Dermis blood vessel endothelial cell (primary cell): ENCODE results near the gene YTHDF1. TPM values are rescaled to one million over a fixed set of nuclear protein-coding genes. Genes with fewer than 3 reads are reported as not detected.

Source experiments
- DNase-seq: peaks from one replicate; pipeline ENCODE4 v3.0.0; 2010
- total RNA-seq: library from RNA; depleted of rRNA; stranded (reverse); fragments of >200 nt; gene quantifications from 2 replicates; pipeline ENCODE4 v1.2.3, GENCODE V29; 2014

The YTHDF1 gene
- total RNA-seq, 1 donor from 2014 or later, result 18.4 TPM

- peak; percentile 64 for DNase-seq
These were observed 32.3 kb downstream of the YTHDF1 start for GRCh38 chr20:63183422-63184146.

GRCh38 chr20:63182946-63183415, 33.0 kb downstream of the YTHDF1 start:
- no peak for DNase-seq

DNA sequence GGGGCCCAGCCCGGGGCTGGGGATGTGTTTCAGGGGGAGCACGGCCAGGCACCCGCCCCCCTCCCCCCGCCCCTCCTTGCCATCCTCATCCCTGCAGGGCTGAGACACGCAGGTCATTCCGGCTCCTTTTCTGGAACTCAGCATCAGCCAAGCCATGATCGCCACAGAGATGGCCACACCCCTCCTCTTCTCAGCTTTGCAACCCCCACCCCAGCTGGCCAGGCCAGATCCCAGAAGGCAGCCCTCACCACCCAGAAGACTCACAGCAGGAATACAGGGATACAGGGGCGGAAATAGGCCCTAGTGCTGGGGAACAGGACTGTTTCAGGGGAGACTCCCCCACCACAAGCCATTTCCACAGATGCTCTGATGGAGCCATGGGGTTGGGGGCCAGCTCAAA, 33.5 kb downstream of the YTHDF1 start:
- no peak for DNase-seq

DNA sequence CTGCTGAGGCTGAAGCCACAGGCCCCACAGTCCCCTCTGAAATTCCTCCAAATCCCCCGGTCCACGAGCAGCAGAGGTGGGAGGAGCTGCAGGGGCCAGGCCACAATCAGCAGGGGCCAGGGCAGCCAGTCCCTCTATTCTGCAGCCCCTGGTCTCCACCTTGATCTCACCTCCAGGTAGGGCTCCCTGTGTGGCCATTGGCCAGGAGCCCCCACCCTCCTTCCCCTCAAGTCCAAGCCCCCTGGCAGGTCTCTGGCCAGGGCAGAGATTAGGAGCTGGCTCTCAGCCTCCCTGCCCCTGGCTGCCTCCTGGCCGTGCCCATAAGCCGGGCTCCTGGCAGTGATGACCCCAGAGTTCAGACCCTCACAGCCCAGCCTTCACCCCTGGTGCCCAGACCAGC, 34.7 kb downstream of the YTHDF1 start:
- DNase-seq, result no peak

DNA sequence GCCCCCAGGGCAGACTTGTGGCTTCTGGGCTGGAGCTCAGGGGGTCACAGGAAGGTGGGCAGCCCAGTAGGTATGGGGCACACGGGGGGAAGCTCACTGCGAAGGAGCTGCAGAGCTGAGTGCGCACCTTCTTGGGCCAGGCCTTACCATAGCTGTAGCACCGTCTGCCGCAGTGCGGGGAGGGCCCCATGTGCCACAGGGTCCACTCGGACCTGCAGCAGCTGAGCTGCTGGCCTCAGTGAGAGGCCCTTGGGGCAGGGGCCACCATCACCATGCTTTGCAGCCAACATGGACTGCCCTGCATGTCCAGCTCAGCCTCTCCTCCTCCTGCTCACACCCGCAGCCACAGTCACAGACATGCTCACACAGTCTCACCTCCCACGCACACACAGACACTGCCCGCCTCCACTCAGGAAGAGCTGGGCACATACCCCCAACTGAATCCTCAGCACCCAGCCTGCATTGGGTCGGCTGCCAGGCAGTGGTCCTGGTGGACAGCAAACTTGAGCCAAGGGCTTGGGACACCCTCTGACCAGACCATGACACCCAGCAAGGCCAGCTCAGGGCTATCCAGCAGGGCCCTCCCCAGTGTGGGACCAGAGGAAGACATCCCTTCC, 35.3 kb downstream of the YTHDF1 start:
- no peak for DNase-seq

- DNase-seq, result no peak
These were observed 36.0 kb downstream of the YTHDF1 start for GRCh38 chr20:63179687-63180568.

GRCh38 chr20:63178889-63179686, 36.8 kb downstream of the YTHDF1 start:
- DNase-seq, result no peak

GRCh38 chr20:63178446-63178820, 37.5 kb downstream of the YTHDF1 start:
- no peak for DNase-seq

DNA sequence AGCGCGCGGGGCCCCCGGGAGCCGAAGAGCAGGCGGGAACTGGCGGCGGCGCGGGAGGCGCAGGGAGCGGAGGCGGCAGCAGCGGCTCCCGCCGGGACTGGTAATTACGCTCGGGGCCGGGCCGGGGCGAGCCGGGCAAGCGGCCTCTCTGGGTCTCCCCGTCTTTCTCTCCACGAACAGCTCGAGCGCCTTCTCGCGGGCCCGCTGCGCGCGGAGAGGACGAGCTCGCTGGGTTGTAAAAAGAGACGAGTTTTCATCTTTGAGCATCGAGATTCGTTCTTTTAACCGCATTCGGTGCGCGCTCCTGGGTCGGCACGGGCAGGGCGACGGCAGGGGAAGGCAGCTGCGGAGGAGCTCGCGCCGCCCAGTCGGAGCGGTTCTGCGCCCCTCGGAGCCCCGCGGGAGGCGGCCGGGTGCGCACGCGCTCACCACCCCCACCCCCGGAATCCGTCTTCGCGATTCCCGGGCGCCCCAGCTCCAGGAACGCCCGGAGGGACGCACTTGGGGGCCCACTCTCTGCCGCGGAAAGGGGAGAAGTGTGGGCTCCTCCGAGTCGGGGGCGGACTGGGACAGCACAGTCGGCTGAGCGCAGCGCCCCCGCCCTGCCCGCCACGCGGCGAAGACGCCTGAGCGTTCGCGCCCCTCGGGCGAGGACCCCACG, 38.0 kb downstream of the YTHDF1 start:
- DNase-seq, result no peak

DNA sequence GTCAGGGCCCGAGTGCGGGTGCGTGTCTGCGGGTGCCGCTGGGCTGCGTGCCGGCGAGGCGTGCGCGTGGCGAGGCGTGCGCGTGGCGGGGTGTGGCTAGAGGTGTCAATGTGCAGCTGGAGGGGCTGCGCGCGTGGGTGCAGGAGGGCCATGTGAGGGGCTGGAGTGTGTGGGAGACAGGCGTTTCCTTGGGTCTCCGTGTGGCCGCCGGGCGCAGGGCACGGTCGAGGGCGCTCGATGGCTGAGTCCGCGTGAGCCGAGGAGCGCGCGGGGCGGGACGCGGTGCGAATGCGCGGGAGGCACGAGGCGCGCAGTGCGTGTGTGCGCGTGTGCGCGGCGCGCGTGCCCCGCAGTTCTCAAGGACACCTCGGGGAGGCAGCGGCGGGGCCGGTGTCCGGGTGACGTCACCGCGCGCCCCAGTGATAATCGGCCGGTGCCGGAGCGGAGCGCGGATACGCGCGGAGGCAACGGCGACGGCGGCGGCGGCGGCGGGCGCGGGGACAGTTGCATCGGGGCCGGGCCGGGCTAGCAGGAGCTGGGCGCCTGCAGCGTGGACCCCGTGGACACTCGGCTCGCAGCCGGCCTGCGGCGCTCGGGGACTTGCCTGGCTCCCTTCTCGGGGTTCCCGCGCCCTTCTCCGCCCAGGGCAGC, 38.7 kb downstream of the YTHDF1 start:
- no peak for DNase-seq

GRCh38 chr20:63176427-63177133, 39.4 kb downstream of the YTHDF1 start:
- no peak for DNase-seq

- DNase-seq, result no peak
These were observed 39.9 kb downstream of the YTHDF1 start for GRCh38 chr20:63176034-63176426.

GRCh38 chr20:63175038-63175895, 40.7 kb downstream of the YTHDF1 start:
- no peak for DNase-seq

DNA sequence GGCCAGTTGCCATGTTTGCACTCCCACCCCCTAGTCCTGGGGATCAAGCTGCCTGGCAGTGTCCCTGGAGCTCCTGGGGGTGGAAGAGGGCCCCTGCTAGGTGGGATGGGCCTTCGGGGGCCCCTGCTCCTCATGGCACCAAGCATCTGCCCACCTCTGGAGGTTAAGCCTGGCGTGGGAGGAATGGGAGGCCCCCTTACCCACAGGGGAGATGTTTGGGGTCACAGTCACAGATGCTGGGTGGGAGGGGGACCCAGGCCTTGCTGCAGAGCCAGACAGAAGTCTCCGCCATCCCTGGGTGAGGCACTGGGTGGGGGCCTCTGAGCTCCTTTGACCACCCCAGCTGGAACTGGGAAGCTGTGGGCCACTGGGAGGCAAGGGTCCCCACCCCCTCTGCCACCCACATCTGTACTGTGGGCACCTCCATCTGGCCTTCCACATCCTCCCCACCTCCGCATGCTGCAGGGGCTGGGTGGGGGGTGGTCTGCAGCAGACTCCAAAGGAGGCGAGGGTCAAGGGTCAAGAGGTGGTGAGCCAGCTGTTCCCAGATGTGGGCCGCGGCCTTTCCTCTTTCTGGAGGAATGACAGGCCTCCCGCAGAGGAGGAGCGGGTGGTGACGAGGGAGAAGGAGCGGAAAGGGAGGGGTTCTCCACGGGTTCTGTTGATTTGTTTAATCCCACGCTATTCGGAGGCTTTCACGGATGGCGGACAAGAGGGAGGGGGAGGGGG, 41.5 kb downstream of the YTHDF1 start:
- DNase-seq, result no peak

- DNase-seq, result no peak
These were observed 42.3 kb downstream of the YTHDF1 start for GRCh38 chr20:63173552-63174191.

DNA sequence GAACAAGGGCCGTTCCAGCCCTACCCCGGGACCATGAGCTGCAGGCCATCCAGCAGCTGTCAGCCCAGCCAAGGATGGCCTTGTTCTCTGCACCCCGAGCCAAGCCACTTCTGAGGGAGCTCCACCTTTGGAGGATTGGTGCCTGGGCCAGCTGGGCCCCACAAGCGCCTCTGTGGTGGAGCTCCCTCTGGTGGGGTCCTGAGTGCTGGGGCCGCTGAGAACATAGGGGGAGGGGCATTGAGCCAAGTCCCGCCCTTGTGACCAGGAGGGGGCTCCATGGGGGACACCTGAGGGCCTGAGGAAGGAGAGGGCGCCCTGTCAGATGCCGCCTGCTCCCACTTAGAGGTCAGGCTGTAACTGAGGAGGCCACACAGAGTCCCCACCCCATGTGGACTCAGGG, 43.2 kb downstream of the YTHDF1 start:
- DNase-seq, result peak; percentile 29

GRCh38 chr20:63171991-63172390, 43.9 kb downstream of the YTHDF1 start:
- DNase-seq, result no peak

- DNase-seq, result no peak
These were observed 46.2 kb downstream of the YTHDF1 start for GRCh38 chr20:63169681-63170080.

GRCh38 chr20:63168861-63169260, 47.1 kb downstream of the YTHDF1 start:
- DNase-seq, result no peak
